Uterus (tissue), 4 donors: ENCODE measurements around the gene DENND1A. TPM values are rescaled to one million over a fixed set of nuclear protein-coding genes. Genes with fewer than 3 reads are reported as not detected.

Experiments used
- DNase-seq, 2 donors: peaks; one replicate each; pipeline ENCODE4 v3.0.0-alpha.2; 2019 to 2020
- H3K27ac ChIP-seq, 2 donors: fragments of 200-600 bp; sonication (generic); 1 replicate in 1 of 2; 2 replicates in 1 of 2; pipeline ENCODE4 v1.5.1; 2016 to 2018
- H3K27me3 ChIP-seq, 2 donors: fragments of 200-600 bp; sonication (generic); one replicate each; pipeline ENCODE4 v1.5.1; 2018 to 2019; ENCODE audit warnings: control low read depth in 1 of 2
- H3K36me3 ChIP-seq, 2 donors: fragments of 200-600 bp; sonication (generic); one replicate each; pipeline ENCODE4 v1.5.1; 2019; ENCODE audit warnings: control low read depth in 1 of 2
- H3K4me1 ChIP-seq, 2 donors: fragments of 200-600 bp; sonication (generic); one replicate each; pipeline ENCODE4 v1.5.1; 2018 to 2019; ENCODE audit warnings: control low read depth in 1 of 2
- H3K4me3 ChIP-seq, 2 donors: fragments of 200-600 bp; sonication (generic); 1 replicate in 1 of 2; 2 replicates in 1 of 2; pipeline ENCODE4 v1.5.1; 2018 to 2019; ENCODE audit warnings: mild to moderate bottlenecking in 1 of 2
- H3K9me3 ChIP-seq, 2 donors: fragments of 200-600 bp; sonication (generic); one replicate each; pipeline ENCODE4 v1.5.1; 2019; ENCODE audit warnings: control low read depth in 1 of 2
- CTCF ChIP-seq, 4 experiments: fragments of 200-600 bp in 2 of 4; fragments of 450-650 bp in 2 of 4; sonication (generic) in 2 of 4; IDR thresholded peaks; one replicate each; pipeline ENCODE4 v1.5.1; 2016 to 2019; ENCODE audit warnings: antibody characterized with exemption in 4 of 4, mild to moderate bottlenecking in 2 of 4, moderate library complexity in 1 of 4
- POLR2A ChIP-seq, 2 donors: fragments of 450-650 bp; IDR thresholded peaks; one replicate each; pipeline ENCODE4 v1.6.1; 2016; ENCODE audit warnings: antibody characterized with exemption in 2 of 2, mild to moderate bottlenecking in 1 of 2, moderate library complexity in 1 of 2
- intact Hi-C: fragments of 100-400 bp; cut with DNase I; formaldehyde crosslinking; loops from one replicate; pipeline ENCODE4 v1.15.1; 2023; ENCODE audit warnings: low total_unique reads
- total RNA-seq, 4 donors: library from RNA; depleted of rRNA in 3 of 4; stranded (reverse); fragments of >200 nt in 3 of 4; gene quantifications; one replicate each; pipeline versions ENCODE4 v1.1.0 to v1.2.4, GENCODE V29; 2014 to 2023
- donor health status: DM: yes; HTN: yes; CAD: no.

Gene DENND1A
- total RNA-seq, 4 donors from 2014 or later, result 10.8 to 34.5 (median 22.6) TPM

GRCh38 chr9:123348317-123348992 lies 581.5 kb downstream of the DENND1A start:
- no peak overlapping the region for H3K27ac ChIP-seq
- intact Hi-C loops, result no loop called here
- DNase-seq, result no peak
- no peaks in the 10 kb centered on the region for H3K27me3 ChIP-seq
- H3K4me1 ChIP-seq, result no peaks in the 10 kb centered on the region
- TF ChIP-seq CTCF (IDR thresholded peaks at IDR 0.05) (no peak), POLR2A (IDR thresholded peaks at IDR 0.05) (no peak)
- H3K9me3 ChIP-seq, result no peaks in the 10 kb centered on the region
- no peak overlapping the region for H3K4me3 ChIP-seq
- H3K36me3 ChIP-seq, result no peaks in the 10 kb centered on the region

- intact Hi-C loops, result no loop called here
- no peak overlapping the region for H3K27ac ChIP-seq
- H3K4me1 ChIP-seq, result no peaks in the 10 kb centered on the region
- no peak overlapping the region for H3K4me3 ChIP-seq
- DNase-seq, result no peak
- no peaks in the 10 kb centered on the region for H3K9me3 ChIP-seq
- H3K36me3 ChIP-seq, result no peaks in the 10 kb centered on the region
- no peaks in the 10 kb centered on the region for H3K27me3 ChIP-seq
- TF ChIP-seq CTCF (IDR thresholded peaks at IDR 0.05), result no peak
These were observed 582.5 kb downstream of the DENND1A start for GRCh38 chr9:123347289-123348060.

- Histone ChIP-seq H3K27me3 (no peaks in the 10 kb centered on the region), H3K36me3 (no peaks in the 10 kb centered on the region), H3K4me1 (no peaks in the 10 kb centered on the region), H3K9me3 (no peaks in the 10 kb centered on the region), H3K4me3 (no peak overlapping the region), H3K27ac (no peak overlapping the region)
- TF ChIP-seq POLR2A (IDR thresholded peaks at IDR 0.05) (no peak), CTCF (IDR thresholded peaks at IDR 0.05) (no peak)
- no peak for DNase-seq
- intact Hi-C loops, result no loop called here
These were observed 583.1 kb downstream of the DENND1A start for GRCh38 chr9:123346826-123347225.

- H3K36me3 ChIP-seq, result no peaks in the 10 kb centered on the region
- H3K4me3 ChIP-seq, result no peak overlapping the region
- H3K27me3 ChIP-seq, result no peaks in the 10 kb centered on the region
- no peaks in the 10 kb centered on the region for H3K4me1 ChIP-seq
- TF ChIP-seq CTCF (IDR thresholded peaks at IDR 0.05) (no peak), POLR2A (IDR thresholded peaks at IDR 0.05) (no peak)
- intact Hi-C loops, result no loop called here
- no peak overlapping the region for H3K27ac ChIP-seq
- H3K9me3 ChIP-seq, result no peaks in the 10 kb centered on the region
- DNase-seq, result no peak
These were observed 583.9 kb downstream of the DENND1A start for GRCh38 chr9:123346026-123346425.

- no peak overlapping the region for H3K4me3 ChIP-seq
- TF ChIP-seq CTCF (IDR thresholded peaks at IDR 0.05) (no peak), POLR2A (IDR thresholded peaks at IDR 0.05) (no peak)
- no peaks in the 10 kb centered on the region for H3K9me3 ChIP-seq
- no peaks in the 10 kb centered on the region for H3K36me3 ChIP-seq
- DNase-seq, result no peak
- no peak overlapping the region for H3K27ac ChIP-seq
- H3K27me3 ChIP-seq, result no peaks in the 10 kb centered on the region
- no peaks in the 10 kb centered on the region for H3K4me1 ChIP-seq
- intact Hi-C loops, result no loop called here
These were observed 584.4 kb downstream of the DENND1A start for GRCh38 chr9:123345567-123345955.
